GM12865 (cell line): ENCODE measurements around the gene CERS3.

Source experiments
- DNase-seq: peaks from one replicate; pipeline ENCODE4 v3.0.0; 2010; ENCODE audit warnings: low read depth
- H3K4me3 ChIP-seq: 2 replicates; pipeline ENCODE4 v1.5.1; 2011; ENCODE audit warnings: mild to moderate bottlenecking, low read depth, low read length, control low read depth
- CTCF ChIP-seq: IDR thresholded peaks from 2 replicates; pipeline ENCODE4 v1.5.1; 2011; ENCODE audit warnings: low read length, control low read depth, low read depth, inconsistent platforms; ENCODE audit not compliant: insufficient read depth; ENCODE audit errors: missing control alignments

The CERS3 gene

DNA sequence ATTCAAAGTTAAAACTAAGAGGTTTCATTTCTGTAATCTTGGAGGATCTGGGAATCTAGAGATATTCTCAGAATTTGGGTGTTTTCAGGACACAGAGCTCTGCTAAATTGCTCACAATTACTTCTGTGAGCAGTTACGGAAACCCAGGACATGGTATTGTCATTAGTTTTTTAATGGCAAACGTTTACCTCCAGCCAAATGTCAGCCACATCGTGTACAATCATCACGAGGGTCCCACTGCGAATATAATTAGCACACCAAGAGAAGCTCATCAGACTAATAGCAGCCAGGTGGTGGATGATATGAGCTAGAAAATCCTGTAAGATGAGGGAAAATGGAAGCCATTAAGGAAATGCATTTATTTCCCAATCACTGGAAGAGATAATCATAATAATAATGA is 56.0 kb downstream of the CERS3 start:
- DNase-seq = no peak
- no peak overlapping the region for H3K4me3 ChIP-seq
- TF ChIP-seq CTCF = no peak

DNA sequence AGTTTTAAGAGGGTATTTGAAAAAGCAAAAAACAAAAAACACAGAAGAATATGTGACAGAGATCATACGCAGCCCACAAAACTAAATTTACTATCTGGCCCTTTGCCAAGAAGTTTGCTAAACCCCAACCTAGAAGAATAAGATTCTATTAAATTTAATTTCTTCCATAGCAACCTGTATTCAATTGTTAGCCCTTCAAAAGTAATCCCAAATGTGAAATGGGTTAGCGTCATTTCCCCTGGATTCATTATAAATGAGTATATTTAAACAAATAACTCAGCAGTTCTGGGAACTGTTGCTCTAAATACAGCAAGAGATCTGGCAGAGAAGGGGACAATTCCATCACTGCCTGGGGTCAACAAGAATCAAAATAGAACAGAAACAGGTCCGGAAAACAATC is 56.8 kb downstream of the CERS3 start:
- no peak overlapping the region for H3K4me3 ChIP-seq
- TF ChIP-seq CTCF = no peak
- no peak for DNase-seq

- H3K4me3 ChIP-seq = no peak overlapping the region
- TF ChIP-seq CTCF = no peak
- no peak for DNase-seq
Observed at GRCh38 chr15:100468285-100468684, 60.5 kb downstream of the CERS3 start.

DNA sequence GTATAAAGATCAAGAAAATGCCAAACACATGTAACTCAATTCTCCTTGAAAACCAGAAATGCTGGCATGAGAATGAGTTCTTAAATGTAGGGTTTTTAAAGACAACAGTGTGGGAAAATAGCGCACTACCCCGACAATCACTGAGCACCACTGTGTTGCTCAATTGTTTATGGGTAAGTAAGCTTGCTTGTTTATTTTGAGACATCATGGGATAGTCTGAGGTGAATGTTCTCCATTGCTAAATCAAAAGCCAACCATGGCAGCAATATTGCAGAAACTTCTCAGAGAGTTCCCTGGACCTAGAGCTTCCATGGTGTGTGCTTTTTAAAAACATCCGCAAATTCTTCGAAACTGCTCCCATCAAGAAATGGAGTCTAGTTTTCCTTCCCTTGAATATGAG is 62.7 kb downstream of the CERS3 start:
- no peak for TF ChIP-seq CTCF
- DNase-seq = no peak
- H3K4me3 ChIP-seq = no peak overlapping the region

DNA sequence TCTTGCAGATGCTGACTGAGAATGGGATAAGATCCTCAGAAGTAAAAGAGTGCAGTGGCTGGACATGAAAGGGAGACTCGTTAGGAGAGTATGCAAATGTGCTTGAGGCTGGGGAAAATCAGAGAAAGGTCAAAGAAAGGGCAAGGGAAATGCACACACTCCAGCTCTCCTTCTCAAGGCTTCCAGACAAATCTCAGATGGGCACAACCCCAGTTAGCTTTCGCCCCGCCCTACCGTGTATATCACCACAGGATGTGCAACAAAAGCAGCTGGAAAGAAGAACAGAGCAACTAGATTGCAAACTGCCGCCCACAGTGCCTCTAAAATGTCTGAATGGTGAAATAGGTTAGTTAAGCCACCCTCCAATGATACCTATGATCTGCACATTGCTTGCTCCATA is 63.9 kb downstream of the CERS3 start:
- TF ChIP-seq CTCF = no peak
- peak; percentile 62 for DNase-seq
- no peak overlapping the region for H3K4me3 ChIP-seq

DNA sequence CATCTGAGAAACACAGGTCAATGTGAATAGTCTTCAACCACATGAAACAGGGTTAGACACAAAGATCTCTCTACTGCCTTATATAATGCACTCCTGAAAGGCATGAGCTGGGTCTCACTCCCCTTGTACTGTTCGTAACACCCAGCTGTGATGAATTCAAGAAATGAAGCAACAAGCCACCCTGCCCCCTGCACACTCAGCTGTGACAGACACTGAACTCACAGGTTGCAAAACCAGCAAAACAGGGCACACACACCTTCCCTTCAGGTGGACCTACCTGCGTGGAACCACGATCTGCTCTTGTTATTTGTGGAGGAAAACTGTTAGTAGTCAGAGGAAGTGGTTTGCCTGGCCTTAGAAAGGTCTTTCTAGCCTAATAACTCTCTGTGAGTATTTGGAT is 64.5 kb downstream of the CERS3 start:
- DNase-seq = peak; percentile 69
- no peak for TF ChIP-seq CTCF
- H3K4me3 ChIP-seq = no peak overlapping the region

DNA sequence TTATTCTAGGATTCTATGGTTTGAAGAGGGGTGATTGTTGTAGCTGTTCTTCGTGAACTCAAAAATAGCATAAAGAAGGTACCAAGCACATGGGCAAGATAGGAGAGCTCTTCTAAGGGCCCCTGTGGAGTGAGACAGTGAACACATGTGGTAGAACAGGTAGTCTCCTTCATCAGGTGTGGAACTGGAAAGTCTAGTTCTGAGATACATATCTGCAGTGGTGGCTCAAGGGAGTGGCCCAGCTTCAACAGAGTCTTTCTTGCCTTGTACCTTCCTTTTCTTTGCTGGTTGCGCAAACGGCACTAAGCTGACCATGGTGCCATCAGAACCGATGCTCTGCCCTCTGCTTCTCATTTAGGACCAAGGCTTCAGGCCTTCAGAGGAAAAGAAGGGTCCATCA is 65.2 kb downstream of the CERS3 start:
- H3K4me3 ChIP-seq = no peak overlapping the region
- TF ChIP-seq CTCF = no peak
- DNase-seq = no peak
